Activated T-helper 9 cell treated with anti-CD3 and anti-CD28 coated beads, Interleukin-2, amount 50 U/mL, for 16 hours (primary cell): ENCODE measurements around the gene ACTR3C.
"Not testable (repeated sequence)": the region's sequence is repeated elsewhere in the genome, so short reads cannot be mapped to it uniquely, and the experiment has no call there.

Experiments
- DNase-seq: peaks from one replicate; pipeline ENCODE4 v3.0.0-alpha.2; 2020; ENCODE audit warnings: low read depth

Gene ACTR3C

DNA sequence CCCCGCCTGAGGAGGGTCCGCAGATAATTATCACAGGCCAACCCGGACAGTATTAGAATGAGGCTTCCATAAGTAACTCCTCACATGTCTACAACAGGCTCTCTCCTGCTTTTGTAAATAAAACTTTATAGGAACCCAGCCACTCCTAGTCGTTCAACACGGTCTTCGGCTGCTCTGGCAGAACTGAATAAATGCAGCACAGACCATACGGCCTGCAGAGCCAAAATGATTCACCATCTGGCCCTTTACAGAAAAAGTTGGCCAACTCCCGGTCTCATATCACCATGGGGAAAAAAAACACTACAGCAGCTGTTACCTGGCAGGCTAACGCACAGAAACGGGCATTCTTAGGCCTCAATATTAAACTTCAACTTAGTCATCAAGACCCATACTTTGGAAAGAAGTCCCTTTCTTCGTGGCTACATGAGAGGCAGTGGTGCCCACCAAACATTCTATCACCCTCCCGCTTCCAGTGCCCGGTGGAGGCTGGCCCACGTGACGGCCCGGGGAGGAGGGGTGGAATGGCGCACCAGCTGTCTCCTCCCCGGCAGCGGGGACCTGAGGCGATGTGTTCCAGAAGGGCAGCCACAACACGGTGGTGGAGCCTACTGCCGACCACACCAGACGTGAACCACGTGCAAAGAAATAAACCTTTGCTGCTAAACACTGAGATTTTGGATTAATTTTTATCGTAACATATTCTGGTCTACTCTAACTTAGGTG lies 41.5 kb downstream of the ACTR3C start:
- DNase-seq, result not testable (repeated sequence)

DNA sequence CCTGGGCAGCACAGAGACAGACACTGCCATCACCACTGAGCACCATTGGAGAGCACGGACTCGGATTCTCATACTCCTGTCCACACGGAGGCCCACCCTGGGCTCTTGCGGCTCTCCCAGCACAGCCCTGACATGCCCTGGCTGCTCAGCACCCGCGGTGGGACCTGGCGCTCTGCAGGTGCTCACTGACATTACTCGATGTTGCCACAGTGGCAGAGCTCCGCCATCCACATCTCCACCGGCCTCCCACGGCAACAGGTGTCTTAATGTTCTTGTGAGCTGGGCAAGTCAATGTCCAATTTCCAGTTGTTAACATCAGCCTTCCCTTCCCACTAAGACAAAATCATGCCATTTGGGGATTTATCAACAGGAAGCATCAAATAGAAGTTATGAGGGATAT lies 45.0 kb downstream of the ACTR3C start:
- DNase-seq, result not testable (repeated sequence)

- not testable (repeated sequence) for DNase-seq
Measured at GRCh38 chr7:150276132-150276695, 47.1 kb downstream of the ACTR3C start.

DNA sequence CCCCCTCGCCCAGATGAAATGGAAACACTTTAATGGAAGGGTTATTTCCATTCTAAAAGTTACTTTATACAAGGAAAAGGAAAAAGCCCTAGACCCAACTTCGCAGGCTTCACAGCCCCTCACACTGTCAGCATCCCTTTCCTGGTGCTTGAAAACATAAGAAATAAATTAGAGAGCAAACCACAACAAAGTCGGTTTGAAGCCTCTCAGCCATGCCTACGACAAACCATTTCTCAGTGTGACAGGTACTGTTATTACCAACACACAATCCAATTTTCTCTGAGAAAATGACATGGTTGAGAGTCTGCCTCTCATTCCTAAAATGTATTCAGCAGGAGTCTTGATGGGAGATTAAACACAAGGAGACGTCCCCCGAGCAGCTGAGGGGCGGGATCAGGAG lies 51.4 kb downstream of the ACTR3C start:
- DNase-seq, result not testable (repeated sequence)

GRCh38 chr7:150270101-150270824 lies 53.1 kb downstream of the ACTR3C start:
- not testable (repeated sequence) for DNase-seq

GRCh38 chr7:150268798-150269197 lies 54.5 kb downstream of the ACTR3C start:
- DNase-seq, result not testable (repeated sequence)

GRCh38 chr7:150268287-150268686 lies 55.1 kb downstream of the ACTR3C start:
- DNase-seq, result not testable (repeated sequence)

DNA sequence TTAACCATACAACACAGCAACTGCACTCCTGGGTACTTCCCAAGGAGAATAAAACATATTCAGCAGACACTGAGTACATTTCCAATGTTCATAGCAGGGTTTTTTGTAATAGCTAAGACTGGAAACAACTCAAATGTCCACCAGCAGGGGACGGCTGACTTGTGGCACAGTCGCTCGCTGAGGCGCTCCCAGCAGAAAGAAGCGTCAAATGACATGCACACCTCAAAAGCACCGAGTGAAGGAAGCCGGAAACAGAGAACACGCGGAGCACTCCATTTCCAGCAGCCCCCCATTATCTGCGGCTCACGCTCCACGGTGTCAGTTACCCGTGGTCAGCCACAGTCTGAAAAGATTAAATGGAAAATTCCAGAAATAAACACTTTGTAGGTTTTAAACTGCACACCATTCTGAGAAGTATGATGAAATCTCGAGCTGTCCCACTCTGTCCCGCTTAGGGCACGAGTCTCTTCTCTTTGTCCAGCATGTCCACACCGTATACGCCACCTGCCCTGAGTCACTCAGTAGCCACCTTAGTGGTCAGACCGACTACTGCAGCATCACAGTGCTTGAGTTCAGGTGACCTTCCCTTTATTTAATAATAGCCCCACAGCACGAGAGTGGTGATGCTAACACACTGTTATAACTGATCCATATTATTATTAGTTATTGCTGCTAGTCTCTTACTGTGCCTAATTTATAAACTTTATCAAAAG lies 56.2 kb downstream of the ACTR3C start:
- DNase-seq, result not testable (repeated sequence)

- DNase-seq, result not testable (repeated sequence)
Measured at GRCh38 chr7:150262656-150263055, 60.7 kb downstream of the ACTR3C start.

DNA sequence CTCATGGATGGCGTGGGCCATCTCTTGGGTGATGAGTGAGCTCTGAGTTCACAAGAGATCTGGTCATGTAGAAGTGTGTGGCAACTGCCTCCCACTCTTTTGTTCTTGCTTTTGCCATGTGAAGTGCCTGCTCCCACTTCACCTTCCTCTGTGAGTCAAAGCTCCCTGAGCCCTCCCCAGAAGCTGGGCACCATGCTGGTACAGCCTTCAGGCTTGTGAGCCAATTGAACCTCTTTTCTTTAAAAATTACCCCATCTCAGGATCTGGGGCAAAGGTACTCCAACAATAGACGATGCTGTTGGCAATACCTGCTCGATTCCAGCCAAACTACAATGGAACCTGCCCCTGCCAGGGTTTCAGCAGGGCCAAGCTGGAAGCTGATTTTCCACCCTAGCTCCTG lies 75.6 kb downstream of the ACTR3C start:
- not testable (repeated sequence) for DNase-seq

GRCh38 chr7:150245208-150245607 lies 78.1 kb downstream of the ACTR3C start:
- DNase-seq, result not testable (repeated sequence)

DNA sequence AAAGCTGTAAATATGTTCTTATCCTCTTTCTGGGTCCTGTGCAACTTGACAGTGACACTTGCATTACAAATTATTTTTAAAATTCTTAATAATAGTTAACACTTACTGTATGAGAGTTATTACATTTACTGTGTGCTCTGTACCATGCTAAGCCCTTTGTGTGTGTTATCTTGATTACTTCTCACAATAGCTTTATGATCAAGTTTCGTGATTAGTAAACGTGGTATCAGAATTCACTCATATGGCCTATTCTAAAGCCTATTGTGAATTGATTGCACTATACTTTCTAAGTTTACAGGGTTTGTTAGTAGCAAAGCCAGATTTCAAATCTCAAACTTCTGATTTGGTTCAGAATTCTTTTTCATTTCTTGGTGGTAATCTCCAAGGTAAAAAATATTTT lies 80.4 kb downstream of the ACTR3C start:
- not testable (repeated sequence) for DNase-seq

- not testable (repeated sequence) for DNase-seq
Measured at GRCh38 chr7:150225444-150225843, 97.9 kb downstream of the ACTR3C start.

- not testable (repeated sequence) for DNase-seq
Measured at GRCh38 chr7:150222083-150222972, 101.0 kb downstream of the ACTR3C start.

- not testable (repeated sequence) for DNase-seq
Measured at GRCh38 chr7:150220673-150221181, 102.6 kb downstream of the ACTR3C start.

DNA sequence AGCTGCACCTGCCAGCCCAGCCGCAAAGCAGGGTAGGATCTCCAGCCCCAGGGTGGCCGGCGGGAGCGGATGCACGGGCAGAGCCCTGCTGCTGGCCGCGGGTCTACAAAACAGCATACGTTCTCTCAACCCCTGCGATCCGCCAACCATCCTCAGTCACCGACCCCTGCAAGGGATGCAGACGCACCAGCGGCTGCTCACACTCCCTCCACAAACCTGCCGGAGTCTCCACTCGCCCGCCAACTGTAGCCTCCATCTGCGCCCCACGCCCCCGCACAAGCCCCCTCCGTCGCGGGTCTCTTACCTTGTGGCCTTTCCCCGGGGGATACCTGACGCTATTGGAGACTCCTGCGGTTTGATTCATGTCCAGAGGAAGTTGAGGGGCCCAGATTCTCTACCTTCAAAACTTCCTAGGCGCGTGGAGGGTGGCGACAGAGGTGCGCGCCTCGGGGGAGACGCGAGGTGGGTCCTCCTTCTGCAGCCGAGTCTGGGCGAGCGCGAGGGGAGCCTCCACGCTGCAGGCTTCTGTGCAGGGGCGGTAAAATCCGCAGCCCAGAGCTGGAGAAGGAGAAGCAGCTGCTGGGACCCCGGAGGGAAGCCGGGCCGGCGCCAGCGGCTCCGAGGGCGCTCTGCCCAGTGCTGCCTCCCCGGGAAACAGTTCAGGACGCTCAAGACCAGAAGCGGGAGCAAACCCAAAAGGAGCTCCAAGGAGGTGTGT lies 103.2 kb downstream of the ACTR3C start:
- DNase-seq, result not testable (repeated sequence)

DNA sequence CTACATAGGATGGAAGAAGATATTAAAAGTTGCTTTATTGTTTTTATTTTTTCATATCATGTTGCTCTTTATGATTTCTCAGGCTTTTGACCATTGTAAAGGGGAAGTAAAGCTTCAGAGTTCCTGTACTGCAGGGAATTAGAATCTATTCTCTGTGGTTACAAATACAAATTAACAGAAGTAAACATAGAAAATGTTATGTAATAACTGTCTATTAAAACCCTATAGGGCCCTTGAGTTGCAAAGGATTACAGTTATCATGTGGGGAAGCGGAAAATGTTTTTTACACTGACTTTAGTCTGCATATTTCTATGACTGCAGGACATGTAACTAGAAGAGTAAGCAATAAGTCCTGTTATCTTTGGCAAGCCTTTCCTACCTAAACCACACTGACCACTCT lies 116.5 kb downstream of the ACTR3C start:
- not testable (repeated sequence) for DNase-seq

DNA sequence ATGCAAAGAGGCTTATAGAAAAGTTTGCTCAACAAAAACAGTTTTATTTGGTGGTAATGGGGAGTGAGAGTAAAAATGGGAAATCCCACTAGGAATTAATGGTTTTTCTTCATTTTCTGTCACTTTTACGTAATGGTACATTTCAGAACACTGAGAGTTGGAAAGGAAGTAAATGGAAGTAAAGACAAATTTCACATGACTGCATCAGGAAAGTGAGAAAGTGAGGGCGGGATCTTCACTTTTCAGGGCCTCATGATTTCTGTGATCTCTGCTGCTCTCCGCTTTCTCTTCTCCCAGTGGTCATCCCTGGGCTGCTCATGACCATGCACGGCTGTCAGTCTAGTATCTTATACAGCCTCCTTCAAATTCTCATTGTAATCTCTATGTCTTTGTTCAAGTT lies 117.5 kb downstream of the ACTR3C start:
- not testable (repeated sequence) for DNase-seq

GRCh38 chr7:150204577-150204976 lies 118.8 kb downstream of the ACTR3C start:
- not testable (repeated sequence) for DNase-seq

DNA sequence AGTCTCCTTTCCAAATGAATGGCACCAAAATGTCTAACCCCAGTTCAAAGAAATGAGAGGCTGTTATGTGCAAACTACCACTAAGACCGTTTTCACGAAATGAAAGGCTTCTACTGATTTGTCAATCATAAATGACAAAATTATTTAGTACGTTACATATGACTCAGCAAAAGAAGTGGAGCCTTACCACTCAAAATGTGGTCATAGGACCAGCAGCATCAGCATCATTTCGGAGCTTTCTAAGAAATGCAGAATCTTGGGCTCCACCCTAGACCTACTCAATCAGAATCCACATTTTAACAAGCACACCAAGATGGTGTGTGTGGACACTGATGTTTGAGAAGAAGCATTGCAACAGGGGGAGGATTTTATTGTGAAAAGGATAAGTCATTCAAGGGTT lies 120.5 kb downstream of the ACTR3C start:
- not testable (repeated sequence) for DNase-seq
